GDM1 (cell line): ENCODE results near the gene IFT122.
"Not testable (repeated sequence)": the region's sequence is repeated elsewhere in the genome, so short reads cannot be mapped to it uniquely, and the experiment has no call there.

Experiments used
- DNase-seq: peaks from one replicate; lab custom pipeline; 2025; lab: John Stamatoyannopoulos, UW

IFT122 gene

DNA sequence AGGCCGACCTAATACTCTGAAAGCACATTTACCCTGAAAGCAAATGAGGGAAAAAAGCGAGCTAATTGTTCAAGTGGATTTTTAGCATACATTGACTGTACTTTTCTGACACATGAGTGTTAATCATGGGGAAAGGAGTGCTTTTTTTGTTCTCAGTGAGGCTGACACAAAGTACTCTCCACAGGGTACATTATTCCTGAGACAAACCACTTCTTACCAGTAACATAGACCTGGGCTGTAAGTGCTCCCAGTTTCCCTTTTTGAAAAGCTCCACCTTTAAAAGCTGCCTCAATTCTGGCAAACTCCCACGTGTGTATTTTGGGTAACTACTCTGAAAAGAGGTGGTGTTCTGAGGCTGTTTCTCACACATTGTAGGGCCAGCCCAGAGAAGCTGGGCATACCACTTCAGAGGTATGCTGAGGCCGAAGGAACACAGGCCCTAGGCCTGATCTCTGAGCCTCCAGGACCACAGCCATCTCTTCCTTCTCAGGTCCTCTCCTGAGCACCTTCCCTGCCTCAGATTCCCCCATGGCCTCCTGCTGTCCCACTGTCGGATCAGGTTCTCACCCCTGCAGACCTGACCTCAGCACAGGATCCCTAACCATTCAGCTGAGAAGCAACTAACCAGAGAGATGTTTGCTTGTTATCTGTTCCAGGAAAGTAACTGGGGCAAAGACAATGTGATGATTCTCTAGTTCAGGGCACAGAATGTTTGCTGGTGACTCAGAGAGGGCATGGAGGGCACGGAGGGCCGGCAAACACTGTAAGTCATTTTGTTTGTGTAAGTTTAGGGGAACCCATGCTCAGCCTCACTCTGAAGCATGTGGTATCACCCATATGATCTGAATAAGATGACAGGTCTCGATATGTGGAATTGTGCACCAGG is 58.8 kb downstream of the IFT122 start:
- not testable (repeated sequence) for DNase-seq

DNA sequence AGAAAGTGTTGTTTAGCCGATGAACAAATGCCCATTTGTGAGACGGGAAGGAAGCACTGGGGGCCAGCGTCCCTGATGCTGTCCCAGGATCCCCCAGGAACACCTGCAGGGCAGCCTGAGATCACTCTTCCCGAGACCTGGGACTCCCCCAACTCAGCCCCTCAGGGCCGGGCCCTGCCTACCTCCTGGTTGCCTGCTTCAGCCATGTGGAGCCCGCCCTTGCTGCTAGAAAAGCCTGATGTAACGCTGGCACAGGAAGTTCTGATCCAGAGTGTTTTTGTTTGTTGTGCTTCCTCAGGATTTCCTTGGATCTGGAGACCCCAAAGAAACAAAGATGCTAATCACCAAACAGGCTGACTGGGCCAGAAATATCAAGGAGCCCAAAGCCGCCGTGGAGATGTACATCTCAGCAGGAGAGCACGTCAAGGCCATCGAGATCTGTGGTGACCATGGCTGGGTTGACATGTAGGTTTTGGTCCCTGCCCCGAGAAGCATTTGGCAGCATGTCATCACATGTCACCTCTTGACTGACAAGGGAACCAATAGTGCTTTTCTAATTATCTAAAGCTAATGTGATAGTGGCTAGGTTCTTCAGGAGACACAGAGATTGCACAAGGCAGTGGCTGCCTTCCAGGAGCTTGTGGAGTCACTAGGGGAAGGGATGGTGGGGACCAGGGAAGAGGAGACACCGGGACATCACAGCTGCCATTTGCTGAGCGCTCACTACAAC is 59.7 kb downstream of the IFT122 start:
- not testable (repeated sequence) for DNase-seq

GRCh38 chr3:129500334-129500658 is 60.3 kb downstream of the IFT122 start:
- DNase-seq = no peak

- DNase-seq = no peak
Measured at GRCh38 chr3:129501630-129502029, 61.6 kb downstream of the IFT122 start.

- DNase-seq = no peak
Measured at GRCh38 chr3:129502641-129503408, 62.8 kb downstream of the IFT122 start.

DNA sequence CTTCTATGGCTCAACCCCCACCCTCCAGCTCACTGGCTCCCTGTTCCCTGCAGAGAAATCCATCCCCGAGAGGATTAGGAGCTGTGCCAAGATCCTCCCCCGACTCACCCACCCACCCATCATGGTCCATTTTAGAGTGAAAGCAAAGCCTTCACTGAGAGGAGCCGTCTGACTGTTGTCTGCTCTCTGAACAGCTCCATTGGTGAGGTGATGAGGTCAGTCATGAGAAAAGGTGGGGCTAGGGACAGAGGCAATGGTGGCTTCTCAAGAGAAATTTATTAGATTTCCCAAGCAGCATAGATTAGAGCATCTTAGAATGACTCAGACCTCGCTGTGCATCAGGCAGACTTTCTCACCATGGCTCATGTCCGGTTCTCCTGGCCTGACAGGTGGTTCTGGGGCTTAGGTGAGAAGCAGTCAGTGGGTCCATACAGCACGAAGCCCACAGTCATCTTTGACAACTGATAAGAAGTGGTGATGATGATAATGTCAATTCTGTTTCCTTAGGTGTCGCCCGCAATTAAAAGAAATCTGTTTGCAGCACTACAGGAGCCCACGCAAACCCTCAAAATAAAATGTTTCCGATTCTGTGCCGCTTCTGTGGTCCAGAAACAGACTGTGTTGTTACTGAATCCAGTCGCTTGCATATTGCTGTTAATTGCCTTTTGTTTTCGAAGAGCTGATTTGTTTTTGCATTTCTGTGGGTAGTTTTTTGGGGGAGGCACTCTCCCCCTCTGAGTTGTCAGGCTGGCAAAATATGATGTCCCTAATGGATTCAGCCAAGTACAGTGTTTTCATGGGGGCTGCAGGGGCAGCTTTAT is 63.7 kb downstream of the IFT122 start:
- no peak for DNase-seq

GRCh38 chr3:129504471-129505100 is 64.6 kb downstream of the IFT122 start:
- no peak for DNase-seq

DNA sequence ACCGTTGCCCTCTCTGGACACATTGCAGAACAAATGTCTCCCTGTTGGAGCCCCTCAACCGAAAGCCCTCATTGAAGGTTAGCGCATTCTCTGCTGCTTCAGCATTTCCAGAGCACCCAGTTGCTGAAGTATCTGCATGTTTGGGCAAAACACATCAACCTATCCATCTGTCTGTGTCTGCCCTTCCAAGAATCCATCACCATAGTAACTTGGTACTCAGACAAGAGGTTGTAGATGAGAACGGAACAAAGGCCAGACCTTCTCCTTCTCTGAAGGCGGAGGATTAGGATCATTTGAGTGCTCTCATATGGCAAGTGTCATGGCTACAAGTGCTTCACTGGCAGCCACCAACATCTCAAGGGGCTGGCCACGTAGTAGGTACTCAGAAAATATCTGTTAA is 65.3 kb downstream of the IFT122 start:
- no peak for DNase-seq

DNA sequence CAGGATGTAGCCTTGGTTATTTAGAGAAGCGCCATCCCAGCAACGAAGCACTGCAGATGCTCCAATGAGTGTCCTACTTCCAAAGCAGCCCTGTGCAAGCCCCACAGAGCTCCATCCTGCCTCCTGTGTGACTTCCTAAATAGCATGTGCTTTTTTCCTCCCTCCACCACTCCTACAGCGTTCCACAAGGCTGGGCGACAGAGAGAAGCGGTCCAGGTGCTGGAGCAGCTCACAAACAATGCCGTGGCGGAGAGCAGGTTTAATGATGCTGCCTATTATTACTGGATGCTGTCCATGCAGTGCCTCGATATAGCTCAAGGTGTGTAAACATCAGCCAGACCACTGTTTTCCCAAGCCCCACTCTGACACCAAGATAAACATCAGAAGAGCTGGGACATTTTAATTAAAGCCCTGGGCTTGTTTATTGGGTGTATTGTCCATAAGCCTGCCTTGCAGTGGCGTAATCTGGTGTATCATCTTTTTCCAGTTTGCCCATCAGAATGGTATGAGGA is 66.3 kb downstream of the IFT122 start:
- DNase-seq = no peak

GRCh38 chr3:129507181-129507831 is 67.3 kb downstream of the IFT122 start:
- DNase-seq = no peak

DNA sequence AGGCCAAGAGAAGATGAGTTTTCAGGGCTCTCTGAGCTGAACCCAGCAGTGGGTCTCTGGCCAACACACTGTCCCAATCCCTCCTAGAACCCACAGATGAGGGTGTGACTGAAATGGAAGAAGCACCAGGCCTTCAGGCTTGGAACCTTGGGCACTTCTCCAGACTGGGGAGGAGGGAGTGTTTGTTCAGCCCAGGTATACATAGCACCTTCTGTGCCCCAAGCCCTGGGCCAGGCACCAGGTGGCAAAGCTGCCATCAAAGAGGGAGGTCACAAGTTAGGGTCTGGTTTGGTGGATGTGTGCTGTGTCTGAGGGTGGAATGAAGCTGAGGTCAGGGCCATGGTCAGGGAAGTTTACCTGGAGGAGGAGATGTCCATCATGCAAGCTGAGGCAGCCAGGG is 72.6 kb downstream of the IFT122 start:
- DNase-seq = no peak

- no peak for DNase-seq
Measured at GRCh38 chr3:129513705-129514104, 73.7 kb downstream of the IFT122 start.

GRCh38 chr3:129514110-129514509 is 74.1 kb downstream of the IFT122 start:
- no peak for DNase-seq

DNA sequence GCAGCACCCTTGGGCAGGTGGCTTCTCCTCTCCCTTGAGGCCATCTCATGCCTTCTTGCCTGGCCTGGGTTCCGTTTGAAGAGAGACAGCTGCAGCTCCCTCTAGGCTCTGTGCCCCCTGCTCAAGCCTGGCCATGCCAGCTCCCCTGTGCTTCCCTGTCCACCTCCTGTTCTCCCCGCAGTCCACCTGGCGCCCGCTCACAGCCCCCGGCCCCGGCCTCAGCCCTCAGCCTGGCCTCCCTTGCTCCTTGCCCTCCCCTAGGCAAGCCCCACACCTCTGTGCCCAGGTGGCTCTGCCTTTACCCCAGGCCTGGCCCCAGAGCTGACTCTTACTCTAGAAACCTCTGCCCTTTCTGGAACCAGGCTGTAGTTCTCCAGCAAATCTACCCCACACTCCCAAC is 74.5 kb downstream of the IFT122 start:
- no peak for DNase-seq

- not testable (repeated sequence) for DNase-seq
Measured at GRCh38 chr3:129515108-129515820, 75.2 kb downstream of the IFT122 start.

DNA sequence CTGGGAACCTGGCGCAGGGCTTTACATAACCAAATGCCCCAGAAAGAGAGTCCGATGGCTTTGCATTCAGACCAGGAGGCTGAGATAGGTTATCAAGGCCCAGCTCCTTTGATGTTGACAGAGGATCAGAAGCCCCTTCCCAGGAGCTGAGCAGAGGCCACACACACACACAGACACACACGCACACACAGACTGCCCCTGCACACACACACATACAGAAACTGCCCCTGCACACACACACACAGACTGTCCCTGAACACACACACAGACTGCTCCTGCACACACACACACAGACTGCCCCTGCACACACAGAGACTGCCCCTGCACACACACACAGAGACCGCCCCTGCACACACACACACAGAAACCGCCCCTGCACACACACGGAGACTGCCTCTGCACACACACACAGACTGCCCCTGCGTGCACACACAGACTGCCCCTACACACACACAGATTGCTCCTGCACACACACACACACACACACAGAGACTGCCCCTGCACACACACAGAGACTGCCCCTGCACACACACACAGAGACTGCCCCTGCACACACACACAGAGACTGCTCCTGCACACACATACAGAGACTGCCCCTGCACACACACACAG is 75.9 kb downstream of the IFT122 start:
- DNase-seq = not testable (repeated sequence)

- no peak for DNase-seq
Measured at GRCh38 chr3:129517516-129517915, 77.5 kb downstream of the IFT122 start.

DNA sequence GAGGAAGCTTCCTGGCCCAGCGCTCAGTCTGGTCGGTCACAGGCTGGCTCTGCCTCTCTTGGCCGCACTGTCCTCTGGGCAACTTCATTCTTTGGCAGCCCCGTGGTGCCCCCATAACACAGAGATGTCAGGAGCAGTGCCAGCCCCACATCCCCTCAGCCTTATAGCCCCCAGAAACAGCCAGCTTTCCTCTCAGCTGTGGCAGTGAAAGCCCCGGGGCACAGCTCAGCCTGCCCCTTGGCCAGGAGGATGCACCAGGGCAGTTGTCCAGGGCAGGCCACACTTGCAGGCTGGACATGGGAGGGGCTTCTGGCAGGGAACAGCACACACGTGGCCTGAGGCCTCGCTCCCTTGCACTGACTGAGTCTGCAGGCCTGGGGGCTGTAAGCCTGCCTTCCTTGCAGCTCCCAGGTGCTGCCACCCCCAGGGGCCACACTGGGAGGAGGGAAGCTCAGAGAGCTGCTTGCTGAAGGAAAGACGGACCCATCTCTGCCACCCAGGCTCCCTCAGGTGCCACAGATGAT is 78.1 kb downstream of the IFT122 start:
- DNase-seq = no peak

DNA sequence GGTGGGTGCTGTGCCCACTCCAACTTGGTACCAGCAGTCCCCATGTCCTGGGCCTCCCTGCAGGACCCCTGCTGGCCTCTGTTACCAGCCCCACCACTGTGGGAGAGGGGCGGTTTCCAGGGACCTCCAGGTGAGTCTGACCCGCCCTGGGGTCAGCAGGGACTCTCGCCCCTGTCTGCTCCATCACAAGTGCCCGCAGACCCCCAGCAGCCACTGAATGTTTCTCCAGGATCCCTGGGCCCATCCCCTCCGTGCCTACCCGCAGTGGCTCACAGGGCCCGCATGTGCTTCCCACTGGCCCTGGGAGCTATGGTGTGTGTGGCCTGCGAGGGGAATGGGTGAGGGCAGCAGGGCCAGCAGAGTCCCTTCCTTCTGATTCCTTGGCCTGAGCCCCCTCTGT is 78.6 kb downstream of the IFT122 start:
- DNase-seq = no peak
